Activated naive CD4-positive, alpha-beta T cell treated with anti-CD3 and anti-CD28 coated beads, Interleukin-2, amount 10 ng/mL, durations not matched to agents 7 days and 5 days (primary cell): ENCODE data around the gene ARRDC3.
"Not testable (repeated sequence)": the region's sequence is repeated elsewhere in the genome, so short reads cannot be mapped to it uniquely, and the experiment has no call there.

ENCODE experiments used
- CTCF ChIA-PET: fragments of 350-600 bp; sonication (Branson Sonifier 250); formaldehyde crosslinking; loops from one replicate; lab custom pipeline; 2021; ENCODE audit warnings: antibody characterized with exemption; lab: Charles Lee
- DNase-seq: peaks from one replicate; pipeline ENCODE4 v3.0.0-alpha.2; 2020
- H3K27ac Mint-ChIP-seq: one replicate; pipeline ENCODE4 v1.8.0; 2021; ENCODE audit warnings: mild to moderate bottlenecking, moderate library complexity, mixed read lengths
- H3K27me3 Mint-ChIP-seq: one replicate; pipeline ENCODE4 v1.8.0; 2021; ENCODE audit warnings: mild to moderate bottlenecking, mixed read lengths
- H3K36me3 Mint-ChIP-seq: one replicate; pipeline ENCODE4 v1.8.0; 2021; ENCODE audit warnings: mixed read lengths
- H3K4me1 Mint-ChIP-seq: one replicate; pipeline ENCODE4 v1.8.0; 2021; ENCODE audit warnings: mixed read lengths
- H3K4me3 Mint-ChIP-seq: one replicate; pipeline ENCODE4 v1.8.0; 2021; ENCODE audit warnings: mild to moderate bottlenecking, moderate library complexity, mixed read lengths
- H3K9me3 Mint-ChIP-seq: one replicate; pipeline ENCODE4 v1.8.0; 2021; ENCODE audit warnings: mixed read lengths

ARRDC3 gene

GRCh38 chr5:91361790-91362189 lies 21.3 kb downstream of the ARRDC3 start:
- Mint-ChIP-seq H3K9me3 (peaks cover 17% of the 10 kb centered on the region), H3K4me3 (no peak overlapping the region), H3K27ac (no peak overlapping the region), H3K27me3 (peaks cover 6% of the 10 kb centered on the region), H3K4me1 (peaks cover 12% of the 10 kb centered on the region), H3K36me3 (peaks cover 4% of the 10 kb centered on the region)
- DNase-seq, result no peak
- CTCF ChIA-PET, result no interaction called here

DNA sequence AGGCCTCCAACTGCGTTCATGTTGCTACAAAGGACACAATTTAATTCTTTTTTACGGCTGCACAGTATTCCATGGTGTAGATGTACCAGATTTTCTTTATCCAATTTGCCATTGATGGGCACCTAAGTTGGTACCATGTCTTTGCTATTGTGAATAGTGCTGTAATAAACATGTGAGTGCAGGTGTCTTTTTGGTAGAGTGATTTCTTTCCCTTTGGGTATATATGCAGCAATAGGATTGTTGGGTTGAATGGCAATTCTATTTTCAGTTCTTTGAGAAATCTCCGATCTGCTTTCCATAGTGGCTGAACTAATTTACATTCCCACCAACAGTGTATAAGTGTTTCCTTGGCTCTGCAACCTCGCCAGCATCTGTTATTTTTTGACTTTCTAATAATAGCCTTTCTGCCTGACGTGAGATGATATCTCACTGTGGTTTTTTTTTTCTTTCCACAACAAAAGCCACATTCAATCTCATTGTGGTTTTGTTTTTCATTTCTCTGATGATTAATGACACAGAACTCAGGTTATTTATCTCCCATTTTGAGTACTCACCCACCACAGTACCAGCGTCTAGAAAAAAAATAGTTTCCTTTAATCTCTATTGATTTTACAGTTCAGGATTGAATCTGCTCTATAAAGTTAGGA lies 21.9 kb downstream of the ARRDC3 start:
- CTCF ChIA-PET, result no interaction called here
- peaks cover 17% of the 10 kb centered on the region for H3K9me3 Mint-ChIP-seq
- H3K27me3 Mint-ChIP-seq, result peaks cover 6% of the 10 kb centered on the region
- peaks cover 12% of the 10 kb centered on the region for H3K4me1 Mint-ChIP-seq
- H3K4me3 Mint-ChIP-seq, result no peak overlapping the region
- DNase-seq, result no peak
- H3K36me3 Mint-ChIP-seq, result peaks cover 4% of the 10 kb centered on the region
- H3K27ac Mint-ChIP-seq, result peak overlapping the region; percentile 46

DNA sequence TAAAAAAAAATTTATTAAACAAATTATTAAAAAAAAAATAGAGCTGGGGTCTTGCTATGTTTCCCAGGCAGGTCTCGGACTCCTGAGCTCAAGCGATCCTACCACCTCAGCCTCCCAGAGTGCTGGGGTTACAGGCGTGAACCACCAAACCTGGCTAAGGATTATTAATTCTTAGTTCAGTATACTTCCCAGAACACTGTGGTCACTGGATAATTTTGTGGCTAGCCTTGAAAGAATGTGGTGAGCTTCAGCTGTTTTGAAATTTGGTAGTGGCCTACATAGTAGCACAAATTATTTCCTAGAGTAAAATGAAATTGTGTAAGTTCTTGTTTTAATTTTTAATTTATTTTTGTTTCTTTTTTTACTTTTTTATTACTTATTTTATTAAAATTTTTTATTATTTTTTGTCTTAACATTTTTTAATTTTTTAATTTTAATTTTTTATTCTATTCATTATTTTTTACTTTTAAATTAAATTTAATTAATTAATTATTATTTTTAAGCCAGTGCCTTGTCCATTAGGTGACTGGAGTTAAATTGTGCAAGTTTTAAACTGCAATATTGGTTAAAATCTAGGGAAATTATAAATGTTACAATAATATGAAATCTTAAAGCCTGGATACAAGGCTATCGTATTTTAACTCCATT lies 23.0 kb downstream of the ARRDC3 start:
- H3K4me1 Mint-ChIP-seq, result peaks cover 12% of the 10 kb centered on the region
- no peak for DNase-seq
- H3K4me3 Mint-ChIP-seq, result no peak overlapping the region
- H3K27me3 Mint-ChIP-seq, result peaks cover 6% of the 10 kb centered on the region
- no peak overlapping the region for H3K27ac Mint-ChIP-seq
- peaks cover 17% of the 10 kb centered on the region for H3K9me3 Mint-ChIP-seq
- CTCF ChIA-PET, result interaction anchor here (1.2 kb wide), 1 partner anchor 132 kb away, joined by 3 read pairs; no protein-coding TSS in a partner anchor
- peaks cover 4% of the 10 kb centered on the region for H3K36me3 Mint-ChIP-seq

DNA sequence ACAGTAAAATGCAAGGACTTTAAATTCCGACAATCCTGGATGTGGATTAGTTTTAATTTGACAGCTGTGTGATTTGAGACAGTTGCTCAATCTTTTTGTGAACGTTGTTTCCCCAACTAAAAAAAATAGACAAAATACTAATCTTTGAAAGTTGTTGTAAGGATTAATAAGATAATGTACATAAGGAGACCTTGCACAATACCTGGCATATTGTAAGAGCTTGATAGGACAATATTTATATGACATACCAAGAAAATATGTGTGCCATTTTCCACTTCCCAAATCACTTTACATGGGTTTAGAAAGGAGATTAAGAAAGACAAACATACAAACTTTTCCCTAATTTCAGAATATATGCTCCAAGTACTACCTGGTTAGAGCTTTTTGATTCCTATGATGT lies 25.3 kb downstream of the ARRDC3 start:
- CTCF ChIA-PET, result interaction anchor here (0.8 to 1.5 kb wide), 2 partner anchors 9 to 57 kb away, joined by 3 read pairs; no protein-coding TSS in a partner anchor
- Mint-ChIP-seq H3K27me3 (peaks cover 6% of the 10 kb centered on the region), H3K4me1 (peaks cover 13% of the 10 kb centered on the region), H3K27ac (no peak overlapping the region), H3K36me3 (peaks cover 4% of the 10 kb centered on the region), H3K9me3 (peaks cover 17% of the 10 kb centered on the region), H3K4me3 (no peak overlapping the region)
- DNase-seq, result no peak

- Mint-ChIP-seq H3K27ac (no peak overlapping the region), H3K4me3 (no peak overlapping the region), H3K9me3 (peaks cover 17% of the 10 kb centered on the region), H3K36me3 (peaks cover 4% of the 10 kb centered on the region), H3K4me1 (peaks cover 11% of the 10 kb centered on the region), H3K27me3 (peaks cover 6% of the 10 kb centered on the region)
- no peak for DNase-seq
- CTCF ChIA-PET, result interaction anchor here (1.5 kb wide), 1 partner anchor 8 kb away, joined by 3 read pairs; no protein-coding TSS in a partner anchor
These were observed 26.0 kb downstream of the ARRDC3 start for GRCh38 chr5:91357012-91357634.

DNA sequence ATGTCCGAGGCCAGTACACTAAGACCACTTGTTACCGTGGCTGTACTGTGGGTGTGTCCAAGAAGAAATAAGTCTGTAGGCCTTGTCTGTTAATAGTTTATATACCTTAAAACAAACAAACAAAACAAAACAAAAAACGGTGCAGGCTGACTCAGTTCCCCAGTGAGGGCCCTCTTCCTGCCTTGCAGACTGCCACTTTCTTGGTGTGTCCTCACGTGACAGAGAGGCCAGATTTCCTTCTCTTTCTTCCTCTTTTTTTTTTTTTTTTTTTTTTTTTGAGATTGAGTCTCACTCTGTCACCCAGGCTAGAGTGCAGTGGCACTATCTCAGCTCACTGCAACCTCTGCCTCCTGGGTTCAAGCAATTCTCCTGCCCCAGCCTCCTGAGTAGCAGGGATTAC lies 28.2 kb downstream of the ARRDC3 start:
- H3K9me3 Mint-ChIP-seq, H3K4me1 Mint-ChIP-seq, DNase-seq, CTCF ChIA-PET, H3K27ac Mint-ChIP-seq, H3K27me3 Mint-ChIP-seq, H3K36me3 Mint-ChIP-seq, H3K4me3 Mint-ChIP-seq: not testable (repeated sequence)

- peaks cover 2% of the 10 kb centered on the region for H3K4me1 Mint-ChIP-seq
- no peak for DNase-seq
- H3K4me3 Mint-ChIP-seq, result no peak overlapping the region
- H3K27me3 Mint-ChIP-seq, result peaks cover 12% of the 10 kb centered on the region
- H3K27ac Mint-ChIP-seq, result no peak overlapping the region
- CTCF ChIA-PET, result interaction anchor here (0.9 kb wide), 1 partner anchor 126 kb away, joined by 3 read pairs; no protein-coding TSS in a partner anchor
- no peaks in the 10 kb centered on the region for H3K36me3 Mint-ChIP-seq
- H3K9me3 Mint-ChIP-seq, result no peaks in the 10 kb centered on the region
These were observed 30.1 kb downstream of the ARRDC3 start for GRCh38 chr5:91352831-91353695.

DNA sequence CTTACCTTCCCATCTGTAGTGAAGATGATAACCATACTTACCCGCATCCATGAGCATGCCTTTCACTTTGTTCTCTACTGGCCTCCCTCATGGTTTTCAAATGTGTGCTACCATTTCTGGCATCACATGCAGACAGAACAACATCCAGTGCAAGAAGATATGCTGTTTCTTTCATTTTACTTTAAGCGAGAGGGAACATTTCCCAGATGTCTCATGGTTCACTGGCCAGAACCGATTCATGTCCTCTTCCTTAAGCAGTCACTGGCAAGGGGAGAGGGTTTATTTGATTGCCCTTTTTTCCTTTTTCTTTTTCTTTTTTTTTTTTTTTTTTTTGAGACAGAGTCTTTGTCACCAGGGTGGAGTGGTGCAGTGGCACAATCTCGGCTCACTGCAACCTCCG lies 37.7 kb downstream of the ARRDC3 start:
- H3K4me3 Mint-ChIP-seq, result no peak overlapping the region
- no peaks in the 10 kb centered on the region for H3K36me3 Mint-ChIP-seq
- CTCF ChIA-PET, result no interaction called here
- no peak overlapping the region for H3K27ac Mint-ChIP-seq
- no peaks in the 10 kb centered on the region for H3K4me1 Mint-ChIP-seq
- no peak for DNase-seq
- peaks cover 13% of the 10 kb centered on the region for H3K27me3 Mint-ChIP-seq
- no peaks in the 10 kb centered on the region for H3K9me3 Mint-ChIP-seq

GRCh38 chr5:91344661-91345200 lies 38.4 kb downstream of the ARRDC3 start:
- DNase-seq, H3K4me3 Mint-ChIP-seq, H3K9me3 Mint-ChIP-seq, H3K27ac Mint-ChIP-seq, H3K36me3 Mint-ChIP-seq, H3K4me1 Mint-ChIP-seq, CTCF ChIA-PET: not testable (repeated sequence)
- peaks cover 13% of the 10 kb centered on the region for H3K27me3 Mint-ChIP-seq

- CTCF ChIA-PET, result no interaction called here
- Mint-ChIP-seq H3K27ac (no peak overlapping the region), H3K9me3 (no peaks in the 10 kb centered on the region), H3K4me1 (no peaks in the 10 kb centered on the region), H3K4me3 (no peak overlapping the region), H3K36me3 (no peaks in the 10 kb centered on the region), H3K27me3 (peaks cover 13% of the 10 kb centered on the region)
- DNase-seq, result no peak
These were observed 39.2 kb downstream of the ARRDC3 start for GRCh38 chr5:91343916-91344315.

GRCh38 chr5:91342931-91343330 lies 40.2 kb downstream of the ARRDC3 start:
- CTCF ChIA-PET, H3K9me3 Mint-ChIP-seq, H3K36me3 Mint-ChIP-seq, H3K4me3 Mint-ChIP-seq, H3K27ac Mint-ChIP-seq, H3K4me1 Mint-ChIP-seq, DNase-seq: not testable (repeated sequence)
- peaks cover 10% of the 10 kb centered on the region for H3K27me3 Mint-ChIP-seq

DNA sequence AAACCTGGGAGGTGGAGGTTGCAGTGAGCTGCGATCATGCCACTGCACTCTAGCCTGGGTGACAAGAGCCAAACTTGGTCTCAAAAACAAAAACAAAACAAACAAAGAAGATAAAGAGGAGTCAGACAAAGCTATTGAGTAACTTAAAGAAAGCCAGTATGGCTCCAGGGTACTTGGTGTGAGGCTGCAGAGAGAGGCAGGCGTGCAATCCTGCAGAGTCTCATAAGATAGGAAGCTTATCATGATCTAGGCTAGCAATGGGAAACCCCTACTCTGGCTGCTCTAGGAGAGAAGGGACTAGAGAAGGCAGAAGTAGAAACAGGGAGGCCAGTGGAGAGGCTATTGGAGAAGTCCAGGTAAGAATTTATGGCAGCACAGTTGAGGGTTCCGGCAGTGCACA lies 42.0 kb downstream of the ARRDC3 start:
- H3K36me3 Mint-ChIP-seq, result no peaks in the 10 kb centered on the region
- no peak overlapping the region for H3K4me3 Mint-ChIP-seq
- no peak overlapping the region for H3K27ac Mint-ChIP-seq
- H3K27me3 Mint-ChIP-seq, result peaks cover 17% of the 10 kb centered on the region
- CTCF ChIA-PET, result interaction anchor here (1.5 kb wide), 1 partner anchor 11 kb away, joined by 4 read pairs; no protein-coding TSS in a partner anchor
- H3K4me1 Mint-ChIP-seq, result no peaks in the 10 kb centered on the region
- H3K9me3 Mint-ChIP-seq, result no peaks in the 10 kb centered on the region
- no peak for DNase-seq

- no peak overlapping the region for H3K27ac Mint-ChIP-seq
- CTCF ChIA-PET, result interaction anchor here (1.5 kb wide), 1 partner anchor 11 kb away, joined by 4 read pairs; no protein-coding TSS in a partner anchor
- no peaks in the 10 kb centered on the region for H3K9me3 Mint-ChIP-seq
These were observed 42.6 kb downstream of the ARRDC3 start for GRCh38 chr5:91340532-91340931.

More at GRCh38 chr5:91340532-91340931, 42.6 kb downstream of the ARRDC3 start:
- Mint-ChIP-seq H3K27me3 (peaks cover 15% of the 10 kb centered on the region), H3K36me3 (no peaks in the 10 kb centered on the region), H3K4me3 (no peak overlapping the region), H3K4me1 (no peaks in the 10 kb centered on the region)
- DNase-seq, result no peak
